Gastrocnemius medialis (tissue), 4 donors: ENCODE measurements around the gene COX20.

Experiments used
- POLR2A ChIP-seq, 2 donors: fragments of 450-650 bp; IDR thresholded peaks; one replicate each; pipeline ENCODE4 v1.6.1; 2017; ENCODE audit warnings: antibody characterized with exemption in 2 of 2, mild to moderate bottlenecking in 2 of 2, moderate library complexity in 2 of 2
- TF ChIP-seq, protein P1 (sequence below), 5 experiments: fragments of 450-650 bp in 3 of 5; fragments of 200-600 bp in 2 of 5; sonication (generic) in 2 of 5; IDR thresholded peaks in 4 of 5; conservative IDR thresholded peaks in 1 of 5; 1 replicate in 4 of 5; 2 replicates in 1 of 5; pipeline ENCODE4 v1.5.1; 2016 to 2019; ENCODE audit warnings: antibody characterized with exemption in 5 of 5, mild to moderate bottlenecking in 3 of 5, moderate library complexity in 3 of 5

DNA sequence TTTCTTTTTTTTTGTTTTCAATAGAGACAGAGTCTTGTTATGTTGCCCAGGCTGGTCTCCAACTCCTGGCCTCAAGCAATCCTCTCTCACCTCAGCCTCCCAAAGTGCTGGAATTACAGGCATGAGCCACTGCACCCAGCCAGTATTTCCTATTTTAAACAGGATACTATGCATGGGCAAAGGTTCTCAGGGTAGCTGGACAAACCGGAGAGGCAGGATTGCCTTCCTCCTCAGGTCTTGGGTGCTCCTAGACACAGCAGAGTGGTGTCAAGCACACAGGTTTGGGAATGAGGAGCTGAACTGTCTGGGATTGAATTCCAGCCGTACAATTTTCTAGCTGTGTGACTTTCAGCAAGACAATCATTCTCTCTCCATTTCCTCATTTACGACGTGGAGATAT is 51.8 kb downstream of the COX20 start:
- TF ChIP-seq, protein P1, sequence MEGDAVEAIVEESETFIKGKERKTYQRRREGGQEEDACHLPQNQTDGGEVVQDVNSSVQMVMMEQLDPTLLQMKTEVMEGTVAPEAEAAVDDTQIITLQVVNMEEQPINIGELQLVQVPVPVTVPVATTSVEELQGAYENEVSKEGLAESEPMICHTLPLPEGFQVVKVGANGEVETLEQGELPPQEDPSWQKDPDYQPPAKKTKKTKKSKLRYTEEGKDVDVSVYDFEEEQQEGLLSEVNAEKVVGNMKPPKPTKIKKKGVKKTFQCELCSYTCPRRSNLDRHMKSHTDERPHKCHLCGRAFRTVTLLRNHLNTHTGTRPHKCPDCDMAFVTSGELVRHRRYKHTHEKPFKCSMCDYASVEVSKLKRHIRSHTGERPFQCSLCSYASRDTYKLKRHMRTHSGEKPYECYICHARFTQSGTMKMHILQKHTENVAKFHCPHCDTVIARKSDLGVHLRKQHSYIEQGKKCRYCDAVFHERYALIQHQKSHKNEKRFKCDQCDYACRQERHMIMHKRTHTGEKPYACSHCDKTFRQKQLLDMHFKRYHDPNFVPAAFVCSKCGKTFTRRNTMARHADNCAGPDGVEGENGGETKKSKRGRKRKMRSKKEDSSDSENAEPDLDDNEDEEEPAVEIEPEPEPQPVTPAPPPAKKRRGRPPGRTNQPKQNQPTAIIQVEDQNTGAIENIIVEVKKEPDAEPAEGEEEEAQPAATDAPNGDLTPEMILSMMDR (IDR thresholded peaks at IDR 0.05 in 4 of 5, conservative IDR thresholded peaks at IDR 0.05 in 1 of 5) = no peak
- no peak for TF ChIP-seq POLR2A (IDR thresholded peaks at IDR 0.05)
